ENCODE data around the gene RAPGEF4. TPM values are rescaled to one million over a fixed set of nuclear protein-coding genes. Genes with fewer than 3 reads are reported as not detected.
A peak's percentile ranks its signal among the peaks of the same experiment; 100 is the strongest.

Gene RAPGEF4
- total and polyA plus RNA-seq, 2 of the 4 experiments (the other 2 are of a cell fraction): 1.7 to 3.2 TPM

- Histone ChIP-seq H3K4me3 (ENCODE audit: insufficient read depth, low read depth, low read length) (peak overlapping the region; percentile 95), H4K20me1 (ENCODE audit: insufficient read depth, low read length) (peaks cover 8% of the 10 kb centered on the region; the same call in 1 of the 2 replicates), H2BK20ac (ENCODE audit: low read depth, low read length) (peak overlapping the region; percentile 68; the same call in 1 of the 2 replicates), H2AFZ (replicated peaks; ENCODE audit: low read length, poor library complexity) (peak overlapping the region; percentile 91), H2AK5ac (ENCODE audit: low read depth, low read length) (peak overlapping the region; percentile 37), H3K36me3 (ENCODE audit: control insufficient read depth, insufficient read depth, low read length) (no peaks in the 10 kb centered on the region), H4K8ac (ENCODE audit: low read depth in 2 of 2, low read length in 2 of 2) (peak overlapping the region; percentile 45 to 90), H3K18ac (ENCODE audit: low read depth, low read length) (peak overlapping the region; percentile 96), H3K9ac (ENCODE audit: low read depth, low read length) (peak overlapping the region; percentile 100), H3K27ac (ENCODE audit: insufficient read depth, low read length) (peak overlapping the region; percentile 94), H2BK5ac (ENCODE audit: low read depth, low read length, poor library complexity, severe bottlenecking) (peak overlapping the region; percentile 92), H3K4me1 (ENCODE audit: control insufficient read depth, insufficient read depth, low read length) (peaks cover 14% of the 10 kb centered on the region), H3K4me2 (ENCODE audit: low read depth, low read length) (peak overlapping the region; percentile 94), H4K91ac (ENCODE audit: insufficient read depth, low read depth, low read length) (peak overlapping the region; percentile 83), H2AK9ac (replicated peaks; ENCODE audit: low read depth, low read length, poor library complexity) (peak overlapping the region; percentile 73), H3K56ac (ENCODE audit: extremely low read depth, insufficient read depth, low read length) (peak overlapping the region; percentile 94), H3K9me1 (ENCODE audit: insufficient read depth, low read length) (peaks cover 8% of the 10 kb centered on the region), H3K4ac (ENCODE audit: low read depth, low read length) (peak overlapping the region; percentile 82), H3K14ac (replicated peaks; ENCODE audit: low read depth, low read length) (peak overlapping the region; percentile 91), H2BK120ac (ENCODE audit: low read depth, low read length) (peak overlapping the region; percentile 83), H3K79me1 (ENCODE audit: low read depth in 1 of 2, low read length in 2 of 2) (peaks cover 11 to 34% of the 10 kb centered on the region in 2 experiments), H3K27me3 (ENCODE audit: control insufficient read depth, insufficient read depth, low read length) (no peaks in the 10 kb centered on the region), H3K23ac (ENCODE audit: low read depth, low read length) (peak overlapping the region; percentile 89), H4K5ac (ENCODE audit: low read depth, low read length) (peak overlapping the region; percentile 91), H2BK15ac (ENCODE audit: low read depth, low read length) (peak overlapping the region; percentile 43; the same call in 2 of the 3 replicates), H3K9me3 (ENCODE audit: control insufficient read depth, insufficient read depth, low read length) (no peaks in the 10 kb centered on the region)
- in situ Hi-C loops (cut with MboI; ENCODE audit: low sequenced_read_pairs) (no loop called here), intact Hi-C loops (cut with micrococcal nuclease) (loop anchor here (1.0 to 5.0 kb wide), 3 partner anchors 27 to 134 kb away; no protein-coding TSS in a partner anchor), dilution Hi-C loops (cut with HindIII; ENCODE audit: low sequenced_read_pairs, unreplicated experiment) (no loop called here)
- ChIA-PET CTCF (interaction anchor here (0.7 kb wide), 1 partner anchor 89 kb away, joined by 4 read pairs; no protein-coding TSS in a partner anchor), POLR2A (ENCODE audit: unreplicated experiment) (interaction anchor here (0.7 kb wide), 1 partner anchor 163 kb away, joined by 5 read pairs; no protein-coding TSS in a partner anchor)
- TF ChIP-seq MAFK (IDR thresholded peaks at IDR 0.05; ENCODE audit: low read depth, low read length): no peak
- no peak for TF ChIP-seq CHD1 (IDR thresholded peaks at IDR 0.05; ENCODE audit: low read depth, low read length)
- TF ChIP-seq RAD21 (IDR thresholded peaks at IDR 0.05; ENCODE audit: low read length): no peak
- TF ChIP-seq USF2 (IDR thresholded peaks at IDR 0.05; ENCODE audit: low read depth, low read length): no peak
- no peak for TF ChIP-seq RCOR1 (IDR thresholded peaks at IDR 0.05; ENCODE audit: insufficient replicate concordance, low read length)
- no peak for TF ChIP-seq SMC3 (IDR thresholded peaks at IDR 0.05; ENCODE audit: low read depth, low read length)
- DNase-seq (peak; percentile 48), ATAC-seq (ENCODE audit: low read depth) (peak; percentile 7)
- BruUV-seq (replicated peaks): TSS peak; percentile 59
- WGBS, 2 experiments (ENCODE audit: extremely low coverage in 2 of 2, insufficient read length in 1 of 2): 0% methylated on average over 4 of the region's 27 CpGs; no CpG with 5 or more reads in 1 of the 2 experiments
Measured at GRCh38 chr2:173076581-173077345, 341.1 kb downstream of the RAPGEF4 start.

Measured in IMR-90 (cell line).